ENCODE measurements around the gene IFIT1B.

Gene IFIT1B

DNA sequence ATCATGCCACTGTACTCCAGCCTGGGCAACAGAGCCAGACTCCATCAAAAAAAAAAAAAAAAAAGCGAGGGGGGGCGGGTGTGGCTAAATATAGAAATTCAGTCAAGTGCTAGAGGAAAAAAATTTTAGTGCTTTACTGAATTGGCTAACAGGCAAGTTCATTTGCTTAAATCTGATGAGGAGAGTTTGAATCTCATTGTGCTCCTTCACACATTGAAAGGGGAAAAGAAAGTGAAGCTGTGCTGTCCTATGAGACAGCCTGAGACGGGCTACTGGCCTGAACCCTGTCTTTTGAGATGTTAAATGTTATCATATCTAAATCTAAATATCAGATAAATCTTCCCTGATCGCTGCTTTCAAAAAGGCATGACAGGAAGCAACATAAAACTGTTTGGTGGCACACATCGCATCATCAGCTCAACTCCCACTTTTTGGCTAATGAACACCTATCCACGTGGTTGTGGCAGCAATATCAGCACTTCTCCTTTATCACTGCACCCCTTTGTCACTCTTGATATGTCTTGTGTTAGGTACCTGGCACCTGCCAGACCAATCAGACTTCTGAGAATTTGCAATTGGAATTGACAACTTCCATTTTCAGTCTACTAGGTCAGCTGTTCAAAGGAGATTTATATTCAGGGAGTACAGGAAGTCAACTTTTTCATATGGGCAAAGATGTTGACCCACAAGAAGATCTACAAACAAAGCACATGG, 14.0 kb upstream of the IFIT1B start:
- TF ChIP-seq, protein P1, sequence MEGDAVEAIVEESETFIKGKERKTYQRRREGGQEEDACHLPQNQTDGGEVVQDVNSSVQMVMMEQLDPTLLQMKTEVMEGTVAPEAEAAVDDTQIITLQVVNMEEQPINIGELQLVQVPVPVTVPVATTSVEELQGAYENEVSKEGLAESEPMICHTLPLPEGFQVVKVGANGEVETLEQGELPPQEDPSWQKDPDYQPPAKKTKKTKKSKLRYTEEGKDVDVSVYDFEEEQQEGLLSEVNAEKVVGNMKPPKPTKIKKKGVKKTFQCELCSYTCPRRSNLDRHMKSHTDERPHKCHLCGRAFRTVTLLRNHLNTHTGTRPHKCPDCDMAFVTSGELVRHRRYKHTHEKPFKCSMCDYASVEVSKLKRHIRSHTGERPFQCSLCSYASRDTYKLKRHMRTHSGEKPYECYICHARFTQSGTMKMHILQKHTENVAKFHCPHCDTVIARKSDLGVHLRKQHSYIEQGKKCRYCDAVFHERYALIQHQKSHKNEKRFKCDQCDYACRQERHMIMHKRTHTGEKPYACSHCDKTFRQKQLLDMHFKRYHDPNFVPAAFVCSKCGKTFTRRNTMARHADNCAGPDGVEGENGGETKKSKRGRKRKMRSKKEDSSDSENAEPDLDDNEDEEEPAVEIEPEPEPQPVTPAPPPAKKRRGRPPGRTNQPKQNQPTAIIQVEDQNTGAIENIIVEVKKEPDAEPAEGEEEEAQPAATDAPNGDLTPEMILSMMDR (IDR thresholded peaks at IDR 0.05; ENCODE audit: unreplicated experiment in 3 of 3), result no peak
- Mint-ChIP-seq H3K27me3 (ENCODE audit: low read depth) (no peaks in the 10 kb centered on the region), H3K4me3 (no peak overlapping the region), H3K9me3 (peaks cover 4% of the 10 kb centered on the region), H3K36me3 (ENCODE audit: low read depth) (no peaks in the 10 kb centered on the region), H3K27ac (no peak overlapping the region), H3K4me1 (peaks cover 22% of the 10 kb centered on the region)

GRCh38 chr10:89364531-89364930, 13.3 kb upstream of the IFIT1B start:
- TF ChIP-seq, protein P1 (IDR thresholded peaks at IDR 0.05; ENCODE audit: unreplicated experiment in 3 of 3), result no peak

DNA sequence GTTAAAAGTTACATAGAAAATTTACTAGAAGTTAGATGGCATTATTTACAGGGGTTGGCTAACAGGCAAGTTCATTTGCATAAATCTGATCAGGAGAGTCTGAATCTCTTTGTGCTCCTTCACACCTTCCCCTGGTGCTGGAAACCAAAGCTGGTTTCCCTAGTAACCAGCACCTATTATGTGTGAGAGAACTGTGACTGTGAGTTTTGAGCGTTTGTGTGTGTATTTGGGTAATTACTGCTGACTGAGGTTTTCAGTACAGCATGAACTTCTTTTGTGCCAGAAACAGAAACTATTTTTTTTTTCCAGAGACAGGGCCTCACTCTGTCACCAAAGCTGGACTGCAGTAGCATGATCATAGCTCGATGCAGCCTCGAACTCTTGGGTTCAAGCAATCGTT, 10.3 kb upstream of the IFIT1B start:
- H3K27ac Mint-ChIP-seq, result peak overlapping the region; percentile 11 to 68 (median 58)
- no peak overlapping the region for H3K4me3 Mint-ChIP-seq
- H3K36me3 Mint-ChIP-seq (ENCODE audit: low read depth), result no peaks in the 10 kb centered on the region
- TF ChIP-seq, protein P1 (IDR thresholded peaks at IDR 0.05; ENCODE audit: unreplicated experiment in 3 of 3), result no peak
- H3K27me3 Mint-ChIP-seq (ENCODE audit: low read depth), result no peaks in the 10 kb centered on the region
- H3K9me3 Mint-ChIP-seq, result peaks cover 4% of the 10 kb centered on the region
- H3K4me1 Mint-ChIP-seq, result peaks cover 43% of the 10 kb centered on the region

More at GRCh38 chr10:89364531-89364930, 13.3 kb upstream of the IFIT1B start:
- Mint-ChIP-seq H3K36me3 (ENCODE audit: low read depth) (no peaks in the 10 kb centered on the region), H3K9me3 (peaks cover 4% of the 10 kb centered on the region), H3K27me3 (ENCODE audit: low read depth) (no peaks in the 10 kb centered on the region), H3K27ac (no peak overlapping the region), H3K4me3 (no peak overlapping the region), H3K4me1 (peaks cover 28% of the 10 kb centered on the region)

GRCh38 chr10:89368129-89368528, 9.7 kb upstream of the IFIT1B start:
- no peaks in the 10 kb centered on the region for H3K36me3 Mint-ChIP-seq (ENCODE audit: low read depth)
- no peaks in the 10 kb centered on the region for H3K27me3 Mint-ChIP-seq (ENCODE audit: low read depth)
- no peak overlapping the region for H3K4me3 Mint-ChIP-seq
- peak overlapping the region; percentile 11 to 68 (median 46) for H3K27ac Mint-ChIP-seq
- peaks cover 43% of the 10 kb centered on the region for H3K4me1 Mint-ChIP-seq
- TF ChIP-seq, protein P1 (IDR thresholded peaks at IDR 0.05; ENCODE audit: unreplicated experiment in 3 of 3), result no peak
- H3K9me3 Mint-ChIP-seq, result peaks cover 4% of the 10 kb centered on the region

GRCh38 chr10:89369156-89370105, 8.4 kb upstream of the IFIT1B start:
- Mint-ChIP-seq H3K36me3 (ENCODE audit: low read depth) (no peaks in the 10 kb centered on the region), H3K27ac (peak overlapping the region; percentile 8 to 35 (median 11)), H3K4me3 (no peak overlapping the region), H3K9me3 (peaks cover 4% of the 10 kb centered on the region), H3K4me1 (peaks cover 48% of the 10 kb centered on the region), H3K27me3 (ENCODE audit: low read depth) (no peaks in the 10 kb centered on the region)
- TF ChIP-seq, protein P1 (IDR thresholded peaks at IDR 0.05; ENCODE audit: unreplicated experiment in 3 of 3), result peak; percentile 59 to 71 (median 60)

Measured in nephron (organoid).